GM19043 (cell line): Measurements from ENCODE around the gene FBN3.
"Not testable (repeated sequence)": the region's sequence is repeated elsewhere in the genome, so short reads cannot be mapped to it uniquely, and the experiment has no call there.

ENCODE experiments used
- ATAC-seq: cut with Tn5 transposase; IDR thresholded peaks from one replicate; pipeline ENCODE4 v1.9.1; 2021; ENCODE audit warnings: low read depth; ENCODE audit not compliant: unreplicated experiment

FBN3 gene

DNA sequence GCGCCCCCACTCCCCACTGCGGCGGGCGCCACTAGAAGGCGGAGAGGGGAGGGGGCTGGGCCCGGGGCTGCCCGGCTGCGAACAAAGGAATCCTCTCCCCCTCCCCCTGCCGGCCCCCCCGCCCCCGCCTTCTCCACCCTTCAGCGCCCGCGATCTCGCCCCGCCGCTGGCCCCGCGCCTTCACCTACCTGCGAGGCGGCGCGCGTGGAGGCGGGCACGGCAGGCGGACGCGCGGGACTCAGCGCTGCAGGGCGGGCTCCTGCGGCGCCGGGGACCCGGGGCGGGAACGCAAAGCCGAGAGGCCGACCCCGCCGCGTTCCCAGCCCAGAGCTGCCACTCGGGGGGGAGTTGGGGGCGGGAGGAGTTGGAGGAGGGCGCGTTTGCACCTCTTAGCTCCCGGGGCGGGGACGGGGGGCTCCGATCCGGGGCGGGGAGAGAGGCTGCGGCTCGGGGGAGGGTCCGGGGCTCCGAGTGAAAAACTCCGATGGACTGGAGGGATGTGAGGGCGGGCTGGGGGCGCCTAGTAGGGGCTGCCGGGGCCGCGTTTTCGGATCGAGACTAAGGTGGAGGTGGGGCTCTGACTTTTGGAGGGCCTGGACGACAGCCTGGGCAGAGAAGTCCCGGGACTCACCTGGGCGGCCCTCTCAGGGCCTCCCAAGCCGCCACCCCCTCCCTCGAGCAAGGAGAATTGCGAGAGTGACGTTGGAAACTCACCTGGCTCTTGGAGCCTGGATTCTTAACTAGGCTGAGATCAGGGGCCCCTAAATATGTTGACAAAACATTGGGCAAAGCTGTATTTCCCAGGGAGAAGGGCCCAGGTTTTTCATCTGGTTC lies at the start of gene FBN3:
TSS of gene FBN3 (minus strand) at position 332 of the 834 bp plus-strand sequence. CDS start 2,112 bp downstream, outside the sequence.
- ATAC-seq = no peak

DNA sequence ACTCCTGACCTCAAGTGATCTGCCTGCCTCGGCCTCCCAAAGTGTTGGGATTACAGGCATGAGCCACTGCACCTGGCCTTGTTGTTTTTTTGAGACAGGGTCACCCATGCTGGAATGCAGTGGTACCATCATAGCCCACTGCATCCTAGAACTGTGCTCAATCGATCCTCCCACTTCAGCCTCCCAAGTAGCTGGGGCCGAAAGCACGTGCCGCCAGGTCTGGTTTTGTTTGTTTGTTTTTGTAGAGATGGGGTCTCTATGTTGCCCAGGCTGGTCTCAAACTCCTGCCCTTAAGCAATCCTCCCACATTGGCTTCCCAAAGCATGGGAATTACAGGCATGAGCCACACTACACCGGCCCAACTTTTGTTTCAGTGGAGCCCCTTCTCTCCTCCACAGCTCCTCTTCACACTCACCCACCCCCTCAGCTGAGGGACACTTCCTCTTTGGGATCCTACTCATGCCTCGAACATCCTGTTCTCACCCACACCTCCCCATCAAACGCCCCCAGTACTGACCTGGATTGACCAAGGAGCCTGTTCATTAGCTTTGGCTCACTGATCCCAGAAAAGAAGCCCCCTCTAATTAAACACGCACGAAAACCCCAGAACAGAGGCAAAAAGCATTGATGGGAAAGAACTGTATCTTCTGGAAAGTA lies 47.0 kb upstream of the FBN3 start:
- no peak for ATAC-seq

DNA sequence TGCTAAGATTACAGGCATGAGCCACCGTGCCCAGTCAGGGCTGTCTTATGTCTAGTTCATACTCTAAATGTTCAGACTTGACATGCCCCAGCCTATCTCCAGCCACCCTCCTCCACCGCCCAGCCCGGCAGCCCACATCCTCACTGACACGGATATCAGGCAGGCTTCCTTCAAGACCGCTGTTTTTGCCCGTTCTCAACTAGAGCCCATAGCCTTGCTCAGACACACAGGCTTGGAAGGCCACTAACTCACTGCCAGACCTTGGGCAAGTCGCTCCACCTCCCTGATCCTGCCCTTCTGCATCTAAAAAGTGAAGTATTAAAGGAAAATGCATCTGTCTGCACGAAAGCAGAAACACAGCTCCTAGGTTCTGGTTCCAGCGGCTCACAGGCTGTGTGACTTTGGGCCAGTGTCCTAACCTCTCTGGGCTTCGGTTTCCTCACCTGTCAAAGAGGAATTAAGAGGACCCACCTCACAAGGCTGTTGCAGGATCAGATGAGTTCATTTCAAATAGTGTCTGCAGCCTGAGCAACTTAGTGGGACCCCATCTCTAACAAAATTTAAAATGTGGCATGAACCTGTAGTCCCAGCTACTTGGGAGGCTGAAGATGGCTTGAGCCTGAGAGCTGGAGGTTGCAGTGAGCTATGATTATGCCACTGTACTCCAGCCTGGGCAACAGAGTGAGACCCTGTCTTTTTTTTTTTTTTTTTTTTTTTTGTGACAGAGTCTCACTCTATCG lies 45.3 kb upstream of the FBN3 start:
- ATAC-seq = no peak

DNA sequence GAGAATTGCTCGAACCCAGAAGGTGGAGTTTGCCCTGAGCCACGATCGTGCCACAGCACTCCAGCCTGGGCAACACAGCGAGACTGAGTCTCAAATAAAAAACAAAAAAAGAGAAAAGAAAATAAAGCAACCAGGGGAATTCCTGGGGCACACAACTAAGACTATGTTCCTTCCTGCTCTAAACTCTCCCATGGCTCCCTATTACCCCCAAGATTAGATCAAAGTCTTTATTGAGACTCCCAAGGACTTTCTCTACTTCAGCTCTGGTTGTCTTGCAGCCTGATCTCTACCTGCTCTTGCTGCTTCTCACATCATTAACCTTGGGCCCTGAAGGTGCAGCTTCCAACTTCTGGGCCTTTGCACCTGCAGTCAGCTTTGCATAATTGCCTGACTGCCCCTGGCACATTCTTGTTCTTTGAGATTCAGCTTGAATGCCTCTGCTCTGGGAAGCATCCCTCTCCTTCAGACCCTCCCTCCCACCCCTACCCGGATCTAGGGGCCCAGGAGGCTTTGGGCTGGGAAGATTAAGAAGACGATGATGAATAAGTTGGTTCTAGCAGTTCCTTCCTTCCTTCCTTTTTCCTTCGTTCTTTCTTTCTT lies 42.9 kb upstream of the FBN3 start:
- ATAC-seq = no peak

GRCh38 chr19:8185343-8186068 lies 36.1 kb upstream of the FBN3 start:
- ATAC-seq = no peak

DNA sequence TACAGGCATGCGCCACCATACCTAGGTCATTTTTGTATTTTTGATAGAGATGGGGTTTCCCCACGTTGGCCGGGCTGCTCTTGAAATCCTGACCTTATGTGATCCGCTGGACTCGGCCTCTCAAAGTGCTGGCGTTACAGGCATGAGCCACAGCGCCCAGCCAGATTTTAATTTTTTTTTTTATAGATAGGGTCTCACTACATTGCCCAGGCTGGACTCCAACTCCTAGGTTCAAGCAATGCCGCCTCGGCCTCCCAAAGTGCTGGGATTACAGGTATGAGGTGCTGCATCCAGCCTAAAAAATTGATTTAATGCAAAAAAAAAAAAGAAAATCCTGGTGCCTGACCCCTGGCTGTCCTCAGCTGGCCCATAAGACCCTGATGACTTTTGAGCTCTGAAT lies 34.9 kb upstream of the FBN3 start:
- ATAC-seq = no peak

DNA sequence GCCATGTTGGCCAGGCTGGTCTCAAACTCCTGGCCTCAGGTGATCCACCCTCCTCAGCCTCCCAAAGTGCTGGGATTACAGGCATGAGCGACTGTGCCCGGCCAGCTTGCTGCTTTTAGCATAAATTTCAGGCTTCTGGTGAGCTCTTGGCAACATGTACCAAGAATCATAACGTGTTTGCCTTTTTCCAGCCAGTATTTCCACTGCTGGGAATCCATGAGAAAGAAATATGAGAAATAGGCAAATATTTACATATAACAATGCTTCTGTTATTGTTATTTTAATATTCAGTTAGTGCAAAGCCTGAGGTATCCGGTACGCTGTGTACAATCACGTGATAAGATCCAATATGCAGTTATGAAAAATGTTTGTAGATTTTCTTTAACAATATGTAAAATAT lies 30.6 kb upstream of the FBN3 start:
- no peak for ATAC-seq

DNA sequence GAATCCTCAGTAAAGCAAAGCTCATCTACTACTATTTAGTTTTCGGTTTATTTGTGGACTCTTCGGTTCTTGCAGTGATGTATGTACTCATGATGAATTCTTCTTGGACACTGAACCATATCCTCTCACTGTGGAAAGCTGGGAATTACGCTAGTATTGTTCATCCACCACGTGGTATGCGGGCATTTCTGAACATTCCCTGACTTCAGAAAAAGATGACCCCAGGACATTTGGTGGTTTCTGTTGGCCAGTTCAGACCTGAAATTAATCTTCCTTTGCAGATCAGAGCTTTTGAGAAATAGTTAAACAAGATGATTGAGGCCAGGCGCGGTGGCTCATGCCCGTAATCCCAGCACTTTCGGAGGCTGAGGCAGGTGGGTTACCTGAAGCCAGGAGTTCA lies 25.3 kb upstream of the FBN3 start:
- ATAC-seq = no peak

- ATAC-seq = no peak
These were observed 19.1 kb upstream of the FBN3 start for GRCh38 chr19:8168537-8168936.

- no peak for ATAC-seq
These were observed 18.6 kb upstream of the FBN3 start for GRCh38 chr19:8167985-8168384.

DNA sequence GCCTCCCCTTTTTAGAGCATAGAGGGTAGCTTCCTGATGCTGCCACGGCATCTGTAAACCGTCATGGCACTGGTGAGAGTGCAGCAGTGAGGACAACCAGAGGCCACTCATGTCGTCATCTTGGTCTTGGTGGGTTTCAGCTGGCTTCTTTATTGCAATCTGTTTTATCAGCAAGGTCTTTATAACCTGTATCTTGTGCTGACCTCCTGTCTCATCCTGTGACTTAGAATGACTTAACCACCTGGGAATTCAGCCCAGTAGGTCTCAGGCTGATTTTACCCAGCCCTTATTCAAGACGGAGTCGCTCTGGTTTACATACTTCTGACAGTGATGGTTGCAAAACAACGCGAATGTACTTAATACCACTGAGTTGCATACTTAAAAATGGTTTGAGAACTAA lies 14.4 kb upstream of the FBN3 start:
- no peak for ATAC-seq

GRCh38 chr19:8161135-8161646 lies 11.8 kb upstream of the FBN3 start:
- ATAC-seq = no peak

- ATAC-seq = not testable (repeated sequence)
These were observed 9.9 kb upstream of the FBN3 start for GRCh38 chr19:8159322-8159721.

- ATAC-seq = no peak
These were observed 9.2 kb upstream of the FBN3 start for GRCh38 chr19:8158411-8159074.

- no peak for ATAC-seq
These were observed 5.9 kb upstream of the FBN3 start for GRCh38 chr19:8155318-8155717.

DNA sequence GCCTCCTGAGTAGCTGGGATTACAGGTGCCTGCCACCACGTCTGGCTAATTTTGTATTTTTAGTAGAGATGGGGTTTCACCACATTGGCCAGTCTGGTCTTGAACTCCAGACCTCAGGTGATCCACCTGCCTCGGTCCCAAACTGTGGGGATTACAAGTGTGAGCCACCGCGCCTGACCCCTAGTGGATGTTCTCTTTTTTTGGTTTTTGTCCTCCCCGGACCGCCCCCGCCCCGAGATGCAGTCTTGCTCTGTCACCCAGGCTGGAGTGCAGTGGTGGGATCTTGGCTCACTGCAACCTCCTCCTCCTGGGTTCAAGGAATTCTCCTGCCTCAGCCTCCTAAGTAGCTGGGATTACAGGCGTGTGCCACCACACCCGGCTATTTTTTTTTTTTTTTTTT lies 4.6 kb upstream of the FBN3 start:
- not testable (repeated sequence) for ATAC-seq

- ATAC-seq = no peak
These were observed 2.3 kb upstream of the FBN3 start for GRCh38 chr19:8151767-8152035.

DNA sequence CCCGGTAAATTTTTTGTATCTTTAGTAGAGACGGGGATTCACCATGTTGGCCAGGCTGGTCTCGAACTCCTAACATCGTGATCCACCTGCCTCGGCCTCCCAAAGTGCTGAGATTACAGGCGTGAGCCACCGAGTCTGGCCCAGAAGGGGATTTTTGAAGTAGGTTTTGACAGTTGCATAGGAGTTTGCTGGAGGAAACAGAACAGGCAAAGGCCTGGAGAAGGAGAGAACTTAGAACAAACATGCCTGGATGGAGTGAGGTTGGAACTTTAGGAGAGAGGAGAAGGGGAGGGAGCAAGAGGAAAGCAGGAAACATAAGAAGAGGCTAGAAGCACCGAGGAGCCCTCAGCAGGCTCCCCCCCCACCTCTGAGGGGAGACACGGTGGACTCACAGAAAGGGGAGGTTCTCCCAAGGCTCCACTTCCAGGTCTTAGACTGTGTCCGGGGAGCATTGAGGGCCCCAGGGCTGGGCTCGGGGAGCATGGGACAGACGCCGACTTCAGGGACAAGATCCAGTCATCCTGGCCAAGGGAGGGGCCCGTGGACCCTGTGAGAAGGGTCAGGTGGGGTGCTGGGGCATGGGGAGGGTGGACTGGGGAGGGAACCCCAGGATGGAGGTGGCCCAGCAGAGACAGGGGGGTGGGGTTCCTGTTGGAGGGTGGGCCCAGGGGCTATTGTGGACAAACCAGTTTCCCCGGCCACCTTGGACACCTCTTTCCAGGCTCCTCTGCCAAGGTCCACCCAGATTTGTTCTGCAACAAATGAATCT lies 1.8 kb upstream of the FBN3 start:
- ATAC-seq = no peak

GRCh38 chr19:8150178-8150865 lies 930 bp upstream of the FBN3 start:
- no peak for ATAC-seq
